HepG2 (cell line): ENCODE results near the gene SLC19A1. TPM values are rescaled to one million over a fixed set of nuclear protein-coding genes. Genes with fewer than 3 reads are reported as not detected.

Experiments used
- CENPX ChIP-seq: sonication (generic); formaldehyde crosslinking; IDR thresholded peaks from 2 replicates; pipeline ENCODE4 v1.9.0; 2021; ENCODE audit warnings: mild to moderate bottlenecking, missing genetic modification reagents, moderate library complexity
- HNRNPH1 ChIP-seq: fragments of 200-400 bp; formaldehyde crosslinking; optimal IDR thresholded peaks from 2 replicates; pipeline ENCODE3; 2017; ENCODE audit warnings: mild to moderate bottlenecking, low read depth, low read length
- MAF1 ChIP-seq: sonication (generic); formaldehyde crosslinking; IDR thresholded peaks from 2 replicates; pipeline ENCODE4 v1.5.0; 2020; ENCODE audit warnings: missing genetic modification reagents, borderline replicate concordance
- MED8 ChIP-seq: sonication (generic); formaldehyde crosslinking; IDR thresholded peaks from 2 replicates; pipeline ENCODE4 v1.8.1; 2023; ENCODE audit warnings: mild to moderate bottlenecking, missing genetic modification reagents; ENCODE audit not compliant: insufficient replicate concordance
- STAT5B ChIP-seq: sonication (generic); formaldehyde crosslinking; IDR thresholded peaks from 2 replicates; pipeline ENCODE4 v1.4.0; 2020; ENCODE audit warnings: missing genetic modification reagents
- TAF15 ChIP-seq: fragments of 200-400 bp; formaldehyde crosslinking; IDR thresholded peaks from one replicate; pipeline ENCODE4 v1.6.1; 2018; ENCODE audit warnings: mild to moderate bottlenecking, low read depth, low read length; ENCODE audit not compliant: poor library complexity, severe bottlenecking
- TFDP1 ChIP-seq: IDR thresholded peaks from 2 replicates; pipeline ENCODE4 v1.6.1; 2016; ENCODE audit warnings: missing compliant biosample characterization, missing genetic modification reagents, borderline replicate concordance
- ZC3H13 ChIP-seq: sonication (generic); formaldehyde crosslinking; IDR thresholded peaks from 2 replicates; pipeline ENCODE4 v1.8.1; 2023; ENCODE audit warnings: mild to moderate bottlenecking, missing genetic modification reagents, moderate library complexity
- ZNF142 ChIP-seq: sonication (generic); formaldehyde crosslinking; IDR thresholded peaks from 2 replicates; pipeline ENCODE4 v1.4.0; 2020; ENCODE audit warnings: missing genetic modification reagents
- ZNF281 ChIP-seq: sonication (generic); formaldehyde crosslinking; IDR thresholded peaks from 2 replicates; pipeline ENCODE4 v1.4.0; 2020; ENCODE audit warnings: missing genetic modification reagents, borderline replicate concordance
- ZNF546 ChIP-seq: sonication (generic); formaldehyde crosslinking; conservative IDR thresholded peaks from 2 replicates; pipeline ENCODE4 v1.8.1; 2023; ENCODE audit warnings: mild to moderate bottlenecking, missing genetic modification reagents
- ZNF547 ChIP-seq: sonication (generic); formaldehyde crosslinking; IDR thresholded peaks from 2 replicates; pipeline ENCODE4 v1.5.1; 2020; ENCODE audit warnings: mild to moderate bottlenecking, missing genetic modification reagents
- ZNF580 ChIP-seq: IDR thresholded peaks from 2 replicates; pipeline ENCODE4 v1.6.1; 2016; ENCODE audit warnings: low read depth, borderline replicate concordance
- ZNF724P ChIP-seq: sonication (generic); formaldehyde crosslinking; IDR thresholded peaks from 2 replicates; pipeline ENCODE4 v1.8.0; 2022; ENCODE audit warnings: missing genetic modification reagents, borderline replicate concordance
- ZNF782 ChIP-seq: sonication (generic); formaldehyde crosslinking; IDR thresholded peaks from 2 replicates; pipeline ENCODE4 v1.4.0; 2020; ENCODE audit warnings: missing genetic modification reagents, mild to moderate bottlenecking, borderline replicate concordance
- ZNF800 ChIP-seq: sonication (generic); formaldehyde crosslinking; IDR thresholded peaks from 2 replicates; pipeline ENCODE4 v1.4.0; 2020; ENCODE audit warnings: missing genetic modification reagents
- polyA plus RNA-seq, 8 experiments: library from polyadenylated mRNA; depleted of rRNA in 3 of 8; stranded (reverse) in 7 of 8; unstranded in 1 of 8; fragments of >200 nt; fragmentation: Illumina TruSeq in 4 of 8; extraction: Trizol in 4 of 8; gene quantifications; 2 replicates each; pipeline versions ENCODE4 v1.2.1 to v1.2.3, GENCODE V29; 2011 to 2016; ENCODE audit warnings: low read depth in 4 of 8, missing spikeins in 1 of 8, mixed read lengths in 1 of 8; ENCODE audit not compliant: insufficient read depth in 1 of 8
- total RNA-seq, 5 experiments: library from RNA; depleted of rRNA; stranded (reverse); fragments of >200 nt; fragmentation: Illumina TruSeq; extraction: Trizol; gene quantifications; 2 replicates each; pipeline ENCODE4 v1.2.3, GENCODE V29; 2016; ENCODE audit warnings: low read depth in 1 of 5

Gene SLC19A1
- total and polyA plus RNA-seq, 2 of the 13 experiments (the other 11 are each of a cell fraction or from before 2014, with no cell fraction given): 21.8 to 23.0 TPM

- TF ChIP-seq HNRNPH1 (no peak), ZNF546 (no peak), STAT5B (CRISPR knock-in tag) (peak; percentile 21; the same call in 1 of the 2 replicates), TAF15 (no peak), TFDP1 (CRISPR knock-in tag) (peak; percentile 85; the same call in 1 of the 2 replicates), ZNF782 (CRISPR knock-in tag) (no peak; the same call in 1 of the 2 replicates), ZNF142 (CRISPR knock-in tag) (0 out of 2 replicates have a peak, but pooled peaks have one; percentile 31), ZNF547 (no peak), MAF1 (CRISPR knock-in tag) (no peak), ZNF580 (CRISPR knock-in tag) (0 out of 2 replicates have a peak, but pooled peaks have one; percentile 26), ZNF281 (peak; percentile 88), MED8 (peak; percentile 88), ZNF800 (0 out of 2 replicates have a peak, but pooled peaks have one; percentile 30), ZC3H13 (CRISPR knock-in tag) (no peak; the same call in 1 of the 2 replicates), ZNF724P (no peak), CENPX (CRISPR knock-in tag) (no peak)
Observed at GRCh38 chr21:45471525-45472221, 70.6 kb downstream of the SLC19A1 start (continued).
